Measurements from ENCODE around the gene DHRS1.

The DHRS1 gene

GRCh38 chr14:24280797-24281460 is 18.7 kb downstream of the DHRS1 start:
- no peak for DNase-seq

- peak; percentile 9 to 62 for DNase-seq
These were observed 20.0 kb downstream of the DHRS1 start for GRCh38 chr14:24279301-24280186.

DNA sequence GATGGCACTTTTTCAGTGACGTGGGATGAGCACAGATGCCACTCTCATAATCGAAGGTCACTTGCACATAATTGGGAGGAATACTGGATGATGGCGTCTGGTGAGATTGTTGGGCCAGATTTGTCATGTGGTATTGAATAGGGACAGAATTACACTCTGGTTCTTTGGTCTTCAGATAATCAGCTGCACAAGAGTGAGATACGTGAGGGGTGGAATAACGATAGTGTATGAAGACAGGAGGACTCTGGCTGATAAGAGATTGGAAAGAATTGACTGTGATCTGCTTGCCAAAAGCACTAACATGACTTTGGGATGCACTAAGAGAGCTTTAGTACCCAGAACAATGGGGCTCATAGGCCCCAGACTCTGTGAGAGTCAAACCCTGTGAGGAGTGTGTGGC is 21.2 kb downstream of the DHRS1 start:
- no peak for DNase-seq

DNA sequence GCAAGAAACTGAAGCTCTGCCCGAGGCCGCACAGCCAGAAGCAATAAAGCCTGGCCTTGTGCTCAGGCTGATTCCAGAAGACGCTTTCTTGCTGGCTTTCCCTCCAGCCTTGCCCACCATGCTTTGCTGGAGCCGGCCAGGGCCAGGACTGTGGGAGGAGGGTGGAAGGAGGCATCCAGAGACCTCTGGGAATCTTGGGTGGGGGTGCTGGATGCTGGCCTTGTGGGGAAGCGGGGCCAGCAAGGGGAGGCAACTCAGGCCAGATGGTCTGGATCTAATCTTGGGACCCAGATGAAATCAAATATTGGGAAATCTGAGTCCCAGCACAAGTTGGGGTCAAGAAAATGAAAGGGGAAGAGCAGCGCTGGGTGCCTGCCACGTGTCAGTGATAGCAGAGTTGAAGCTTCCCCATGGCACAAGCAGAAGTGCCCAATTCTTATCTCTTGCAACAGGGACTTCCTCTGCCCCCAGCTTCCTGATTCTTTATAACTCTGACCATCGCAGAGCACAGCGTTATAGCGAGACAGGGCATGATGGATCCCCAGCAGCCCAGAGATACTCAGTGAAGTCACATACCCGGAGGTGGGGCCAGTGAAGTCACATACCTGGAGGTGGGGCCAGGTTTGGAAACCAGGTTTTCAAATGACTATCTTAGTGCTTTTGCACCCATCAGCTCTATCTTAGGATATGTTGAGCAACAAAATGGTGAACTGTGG is 21.8 kb downstream of the DHRS1 start:
- no peak for DNase-seq

DNA sequence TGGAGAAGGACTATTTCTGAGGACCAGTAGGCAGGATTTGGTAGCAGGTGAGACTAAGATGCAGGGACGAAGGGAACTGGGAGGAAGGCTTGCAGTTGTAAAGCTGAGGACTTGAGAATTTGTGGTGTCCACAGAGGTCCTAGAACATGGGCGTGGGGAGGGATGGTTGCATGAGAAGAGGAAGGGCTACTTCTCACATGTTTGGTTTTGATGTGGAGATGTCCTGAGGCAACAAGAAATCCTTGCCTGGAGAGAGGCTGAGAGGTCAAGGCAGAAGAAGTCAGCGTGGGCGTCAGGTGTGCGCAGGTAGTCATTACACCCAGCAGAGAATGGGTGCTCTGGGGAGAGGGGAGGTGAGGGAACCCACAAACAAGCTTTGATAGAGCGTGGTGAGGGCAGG is 22.5 kb downstream of the DHRS1 start:
- no peak for DNase-seq

GRCh38 chr14:24274101-24274543 is 25.5 kb downstream of the DHRS1 start:
- no peak for DNase-seq

GRCh38 chr14:24273422-24273998 is 26.1 kb downstream of the DHRS1 start:
- no peak for DNase-seq

- no peak for DNase-seq
These were observed 27.1 kb downstream of the DHRS1 start for GRCh38 chr14:24272467-24272866.

DNA sequence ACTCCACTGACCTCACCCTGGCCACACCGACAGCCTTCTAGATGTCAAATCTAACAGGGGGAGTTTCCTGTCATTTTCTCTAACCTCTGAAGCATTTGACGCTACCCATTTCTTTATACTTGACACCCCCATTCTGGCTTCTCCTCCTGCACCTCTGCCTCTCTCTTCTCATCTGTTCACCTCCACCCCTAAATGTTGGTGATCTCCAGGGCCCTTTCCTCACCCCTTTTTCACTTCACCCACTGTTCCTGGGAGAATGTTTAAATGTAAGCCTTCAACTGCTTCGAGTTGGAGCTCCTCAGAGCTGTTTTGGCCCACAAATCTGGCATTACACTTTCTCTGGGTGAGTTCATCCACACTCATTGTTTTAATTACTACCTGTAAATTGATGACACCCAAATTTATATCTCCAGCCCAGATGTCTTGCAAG is 27.7 kb downstream of the DHRS1 start:
- DNase-seq: no peak

- peak; percentile 64 to 93 for DNase-seq
These were observed 28.3 kb downstream of the DHRS1 start, which contains the start of gene RABGGTA for GRCh38 chr14:24271134-24271833. Gene RABGGTA, minus strand, starts transcription at chr14:24271597. Its CDS starts 482 bp downstream, at chr14:24271115.

DNA sequence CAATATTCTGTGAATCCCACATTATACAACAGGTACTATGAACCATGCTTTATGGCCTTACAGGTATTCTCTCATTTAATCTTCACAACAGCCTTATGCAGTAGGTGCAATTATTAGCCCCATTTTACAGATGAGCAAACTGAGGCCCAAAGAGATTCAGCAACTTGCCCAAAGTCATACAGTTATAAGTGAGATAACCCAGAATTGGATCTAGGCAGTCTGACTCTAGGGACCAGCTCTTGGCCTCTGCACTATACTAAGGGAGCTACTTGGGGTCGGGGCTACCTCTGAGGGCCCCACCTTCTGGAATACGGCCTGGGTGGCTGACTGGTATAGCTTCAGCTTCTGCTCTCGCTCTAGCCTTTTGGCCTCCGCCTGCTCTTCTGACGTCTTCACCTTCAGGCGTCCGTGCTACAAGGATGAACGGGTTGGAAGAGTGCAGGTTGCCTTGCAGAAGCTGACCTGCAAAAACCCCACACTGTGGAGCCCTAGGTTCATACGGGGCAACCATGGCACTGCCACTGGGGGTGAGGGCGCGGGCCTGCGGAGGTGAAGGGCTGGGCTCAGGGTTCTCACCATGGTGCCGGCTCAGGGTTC is 28.9 kb downstream of the DHRS1 start:
- DNase-seq: no peak

GRCh38 chr14:24269910-24270536 is 29.6 kb downstream of the DHRS1 start:
- DNase-seq: no peak

DNA sequence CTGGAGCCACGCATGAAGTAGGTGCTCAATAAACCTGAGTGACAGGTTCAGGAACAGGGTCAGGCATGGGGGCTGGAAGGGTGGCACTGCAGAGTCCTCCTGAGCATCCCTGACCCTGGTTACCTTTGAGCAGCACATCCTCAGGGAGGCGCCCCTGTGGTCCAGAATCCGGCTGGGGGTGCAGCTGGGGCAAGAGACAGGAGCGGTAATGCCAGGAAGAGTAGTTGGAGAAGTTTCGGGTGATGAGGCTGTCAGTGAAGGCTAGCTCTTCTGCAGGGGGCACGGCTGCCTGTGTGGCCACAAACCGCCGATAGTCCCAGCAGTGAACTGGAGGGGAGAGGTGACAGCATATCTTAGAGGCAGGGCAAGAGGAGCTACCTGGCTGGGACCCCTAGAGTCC is 30.2 kb downstream of the DHRS1 start:
- DNase-seq: no peak

- DNase-seq: no peak
These were observed 31.4 kb downstream of the DHRS1 start for GRCh38 chr14:24268225-24268624.

GRCh38 chr14:24267516-24267915 is 32.1 kb downstream of the DHRS1 start:
- no peak for DNase-seq

GRCh38 chr14:24266344-24267244 is 33.0 kb downstream of the DHRS1 start:
- DNase-seq: no peak

DNA sequence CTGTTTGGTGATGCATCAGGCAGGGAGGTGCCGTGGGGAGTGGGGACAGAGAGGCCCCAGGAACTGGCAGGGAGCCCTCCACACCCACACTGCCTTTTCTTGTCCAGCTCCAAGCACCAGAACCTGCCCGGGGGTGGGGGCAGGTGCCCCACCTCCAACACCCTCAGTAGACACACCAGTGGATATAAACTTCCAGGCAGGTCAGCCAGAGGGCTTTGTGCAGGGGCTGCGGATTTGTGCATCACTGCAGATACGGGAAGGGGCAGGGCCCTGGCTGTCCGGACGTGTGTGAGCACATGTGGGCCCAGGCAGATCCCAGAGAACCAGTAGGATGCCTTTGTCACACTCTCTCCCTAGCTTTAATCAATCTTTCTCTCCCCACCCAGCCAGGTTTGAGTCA is 35.3 kb downstream of the DHRS1 start:
- no peak for DNase-seq

DNA sequence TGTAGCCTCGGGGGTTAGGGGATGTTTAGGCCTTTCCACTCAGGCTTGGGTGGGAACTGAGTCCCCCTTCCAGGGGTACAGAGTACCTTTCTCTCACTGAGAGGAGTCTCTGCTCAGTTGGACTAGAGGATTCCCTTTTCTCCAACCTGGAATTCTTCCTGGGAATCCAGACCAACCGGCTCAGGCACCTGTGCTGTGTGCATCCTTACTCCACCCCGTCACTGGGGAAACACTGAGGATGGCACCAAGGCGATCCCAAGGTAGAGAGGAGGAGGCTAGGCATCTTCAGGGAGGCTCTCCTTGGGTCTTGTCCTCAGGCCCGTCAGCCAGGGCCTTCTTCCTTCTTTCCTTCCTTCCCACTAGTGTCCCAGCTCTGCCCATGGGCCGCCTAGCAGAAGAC is 35.7 kb downstream of the DHRS1 start:
- DNase-seq: no peak

DNA sequence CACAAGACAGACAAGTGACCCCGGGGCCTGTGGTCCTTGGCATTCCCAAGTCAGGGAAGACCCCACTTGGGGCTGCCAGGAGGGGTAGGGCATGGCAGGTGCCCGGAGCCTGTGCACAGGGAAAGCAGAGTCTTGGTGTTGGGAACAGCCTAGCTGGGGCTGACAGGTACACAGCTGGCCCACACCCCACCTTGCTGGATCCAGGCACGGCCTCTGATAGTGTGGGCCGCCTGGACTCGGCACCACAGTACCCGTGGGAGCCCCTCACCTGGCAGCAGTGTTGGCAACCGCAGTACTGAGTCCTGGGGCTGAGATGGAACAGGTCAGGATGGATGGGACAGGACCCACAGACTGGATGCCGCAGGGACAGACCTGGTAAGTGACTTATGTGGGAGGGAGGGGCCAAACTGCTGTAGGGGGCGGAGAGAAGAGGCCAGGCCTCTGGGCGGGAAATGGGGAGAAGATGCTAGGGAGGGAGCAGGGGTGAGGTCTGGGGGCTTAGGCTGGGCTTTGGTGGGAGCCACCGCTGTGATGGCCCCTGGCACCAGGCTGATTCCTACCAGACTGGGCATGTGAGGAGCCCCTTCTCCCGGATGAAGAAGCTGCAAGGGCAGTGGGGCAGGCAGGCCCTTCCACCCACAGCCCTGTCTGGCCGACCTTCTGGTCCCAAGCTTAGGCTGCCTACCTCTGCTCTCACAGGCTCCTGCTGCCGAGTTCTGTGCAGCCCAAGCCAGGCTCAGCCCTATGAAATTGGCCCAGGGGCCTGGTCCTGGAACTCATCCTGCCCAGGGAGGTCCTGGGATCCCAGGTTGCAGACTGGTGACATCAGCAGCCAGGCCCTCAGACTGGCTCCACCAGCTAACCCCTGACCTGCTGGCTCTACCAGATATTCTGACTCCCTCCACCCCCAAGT is 36.5 kb downstream of the DHRS1 start, which contains the start of gene TGM1:
TSS of gene TGM1 (minus strand) at position 357 of the 913 bp plus-strand sequence. CDS start 825 bp downstream, outside the sequence.
- no peak for DNase-seq
